GM19035 (cell line): Measurements from ENCODE around the gene ALS2CL.

ENCODE experiments used
- ATAC-seq: cut with Tn5 transposase; IDR thresholded peaks from one replicate; pipeline ENCODE4 v1.9.1; 2021; ENCODE audit not compliant: unreplicated experiment

The ALS2CL gene

GRCh38 chr3:46716461-46717441 lies 23.3 kb upstream of the ALS2CL start:
- no peak for ATAC-seq

DNA sequence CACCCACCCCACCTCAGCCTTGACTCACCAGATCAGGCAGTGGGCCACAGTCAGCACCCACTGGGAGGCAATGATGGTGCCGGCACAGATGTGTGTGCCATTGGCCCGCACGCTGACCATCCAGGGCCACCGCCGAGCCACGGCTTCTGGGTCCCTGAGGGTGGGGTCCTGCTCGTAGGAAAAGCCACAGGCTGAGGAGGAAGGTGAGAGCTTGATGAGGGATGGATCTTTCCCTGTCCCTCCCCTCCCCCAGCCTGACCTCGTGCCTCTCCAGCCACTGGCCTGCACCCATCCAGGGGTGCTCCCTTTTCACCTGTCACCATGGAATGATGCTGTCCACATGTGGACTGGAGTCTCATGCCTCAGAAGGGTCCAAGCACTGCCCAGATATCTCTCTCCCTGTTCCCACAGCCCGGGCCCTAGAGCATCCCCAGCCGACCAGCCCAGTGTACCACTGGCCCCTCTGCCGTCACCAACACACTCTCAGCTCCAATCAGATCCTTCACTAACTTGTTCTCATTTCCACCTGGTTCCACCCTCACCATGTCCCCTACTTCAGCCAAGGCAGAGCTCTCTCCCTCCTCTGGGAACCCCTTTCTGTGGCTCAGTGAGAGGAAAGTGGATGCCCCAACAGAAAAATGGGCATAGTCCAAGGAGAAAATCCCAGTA lies 22.2 kb upstream of the ALS2CL start:
- ATAC-seq = no peak

DNA sequence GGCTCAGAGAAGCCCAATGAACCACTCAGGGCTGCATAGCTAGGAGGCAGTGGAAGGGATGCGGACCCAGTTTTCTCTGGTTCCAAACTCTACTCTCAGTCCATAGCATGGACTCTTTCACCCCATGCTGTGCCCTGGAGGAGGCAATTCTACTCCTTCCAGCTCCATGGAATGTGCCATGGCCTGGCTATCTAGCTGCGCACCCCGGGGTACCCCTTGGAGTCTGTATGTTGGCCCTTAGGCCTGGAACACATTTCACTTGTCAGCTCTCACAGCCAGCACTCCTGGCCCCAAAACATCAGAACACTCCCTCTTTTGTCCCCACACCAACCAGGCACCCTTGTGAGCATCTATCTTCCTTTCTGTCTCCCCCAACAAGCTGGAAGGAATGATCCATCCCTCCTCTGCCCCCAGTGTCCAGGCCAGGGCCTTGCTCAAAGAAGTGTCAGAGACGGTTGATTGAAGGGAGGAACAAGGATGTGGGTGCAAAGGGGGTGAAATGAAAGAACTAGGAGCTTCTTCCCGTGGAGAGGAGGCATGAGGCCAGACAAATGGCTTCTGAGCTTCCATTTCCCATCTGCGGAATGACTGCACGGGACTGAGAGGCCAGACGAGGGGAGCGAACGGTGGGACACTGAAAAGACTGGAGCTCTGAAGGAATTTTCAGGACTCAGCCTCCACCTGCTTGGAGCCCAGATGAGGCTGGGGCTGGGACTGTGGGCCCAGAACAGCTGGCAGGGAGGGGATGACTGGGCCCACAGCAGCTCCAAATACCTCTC lies 21.4 kb upstream of the ALS2CL start:
- ATAC-seq = no peak

DNA sequence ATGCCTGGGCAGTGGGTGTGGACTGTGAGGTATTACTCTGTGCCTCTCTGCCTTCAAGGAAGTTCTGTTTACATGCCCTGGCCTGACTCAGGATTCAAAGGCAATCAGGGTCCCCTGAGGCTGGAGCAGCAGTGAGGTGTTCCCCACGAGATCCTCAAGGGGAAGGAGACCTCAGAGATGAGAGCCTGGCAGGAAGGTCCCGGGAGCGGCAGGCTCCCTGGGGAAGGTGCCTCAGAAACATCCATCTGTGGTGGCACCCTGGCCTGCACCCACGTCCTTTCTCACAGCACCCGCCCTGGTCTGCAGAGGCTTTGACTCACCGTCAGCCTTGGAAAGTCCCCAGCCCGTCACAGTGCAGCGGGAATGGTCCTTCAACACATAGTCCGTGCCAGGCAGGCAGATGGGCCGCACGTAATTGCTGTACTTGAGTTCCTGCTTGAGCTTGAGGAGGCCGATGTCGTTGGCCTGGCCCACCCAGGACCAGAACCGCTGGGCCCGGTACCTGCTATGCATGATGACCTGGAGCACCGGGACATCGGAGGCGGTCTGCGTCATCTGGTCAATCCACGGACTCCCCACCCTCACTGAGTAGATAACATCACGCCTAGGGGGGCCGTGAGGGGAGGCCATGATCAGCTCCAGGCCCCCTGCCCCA lies 20.5 kb upstream of the ALS2CL start:
- no peak for ATAC-seq

GRCh38 chr3:46713050-46713897 lies 19.8 kb upstream of the ALS2CL start:
- ATAC-seq = no peak

- no peak for ATAC-seq
Measured at GRCh38 chr3:46712191-46713049, 18.9 kb upstream of the ALS2CL start.

DNA sequence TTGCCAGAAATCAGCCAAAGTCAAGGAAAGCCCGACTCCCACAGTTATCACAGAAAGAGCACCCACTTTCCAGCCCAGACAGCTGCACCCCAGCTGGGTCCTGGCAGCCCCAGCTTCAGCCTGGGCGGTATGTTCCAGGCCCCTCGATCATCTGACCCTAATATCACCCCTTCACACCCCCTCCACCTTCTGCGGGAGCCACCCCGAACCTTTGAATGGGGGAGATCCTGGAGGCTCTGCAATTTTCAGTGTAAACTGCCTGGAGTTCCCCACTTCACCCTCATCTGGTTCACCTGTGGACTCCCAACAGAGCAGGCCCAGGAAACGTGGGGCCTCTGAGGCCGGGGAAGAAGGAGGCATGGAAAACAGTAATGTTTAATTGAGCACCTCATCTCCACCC lies 18.3 kb upstream of the ALS2CL start:
- ATAC-seq = no peak

DNA sequence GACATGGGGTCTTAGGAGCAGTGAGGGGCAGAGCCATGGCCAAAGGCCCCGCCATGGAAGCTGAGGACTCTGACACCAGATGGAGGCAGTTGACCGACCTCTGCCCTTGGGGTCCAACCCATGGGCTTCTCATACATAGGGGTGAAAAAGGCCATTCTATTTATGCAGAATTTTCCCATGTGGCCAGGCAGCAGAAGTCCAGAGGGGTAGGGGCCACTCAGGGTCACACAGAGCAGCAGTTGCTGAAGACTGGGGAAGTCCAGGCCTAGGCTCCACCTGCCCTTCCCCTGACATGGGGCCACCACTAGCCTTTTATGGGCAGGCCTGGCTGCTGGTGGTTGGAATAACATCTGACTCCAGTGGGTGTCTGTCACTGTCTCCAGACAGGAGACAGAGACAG lies 17.8 kb upstream of the ALS2CL start:
- ATAC-seq = no peak

- no peak for ATAC-seq
Measured at GRCh38 chr3:46710671-46711295, 17.3 kb upstream of the ALS2CL start.

DNA sequence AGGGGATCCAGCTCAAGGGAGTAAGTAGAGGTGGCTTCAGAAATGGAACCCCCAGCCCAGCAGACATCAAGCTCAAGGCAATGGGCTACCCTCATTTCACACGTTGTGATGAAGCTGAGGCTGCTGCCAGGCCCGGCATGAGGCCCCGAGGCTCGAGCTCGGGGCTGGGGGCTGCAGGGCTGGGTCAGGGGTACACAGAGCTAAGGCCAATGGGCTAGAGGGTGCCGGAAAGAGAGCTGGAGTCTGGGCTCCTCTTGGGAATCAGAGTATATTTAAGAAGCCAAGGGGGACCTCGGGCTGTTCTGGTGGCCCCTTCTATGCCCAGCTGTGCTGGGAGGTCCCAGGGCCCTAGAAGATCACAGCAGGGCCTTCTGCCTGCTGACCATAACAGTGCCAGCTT lies 16.8 kb upstream of the ALS2CL start:
- ATAC-seq = no peak

- no peak for ATAC-seq
Measured at GRCh38 chr3:46709721-46710120, 16.2 kb upstream of the ALS2CL start.

- no peak for ATAC-seq
Measured at GRCh38 chr3:46709157-46709654, 15.7 kb upstream of the ALS2CL start.

- no peak for ATAC-seq
Measured at GRCh38 chr3:46708401-46709156, 15.1 kb upstream of the ALS2CL start.

DNA sequence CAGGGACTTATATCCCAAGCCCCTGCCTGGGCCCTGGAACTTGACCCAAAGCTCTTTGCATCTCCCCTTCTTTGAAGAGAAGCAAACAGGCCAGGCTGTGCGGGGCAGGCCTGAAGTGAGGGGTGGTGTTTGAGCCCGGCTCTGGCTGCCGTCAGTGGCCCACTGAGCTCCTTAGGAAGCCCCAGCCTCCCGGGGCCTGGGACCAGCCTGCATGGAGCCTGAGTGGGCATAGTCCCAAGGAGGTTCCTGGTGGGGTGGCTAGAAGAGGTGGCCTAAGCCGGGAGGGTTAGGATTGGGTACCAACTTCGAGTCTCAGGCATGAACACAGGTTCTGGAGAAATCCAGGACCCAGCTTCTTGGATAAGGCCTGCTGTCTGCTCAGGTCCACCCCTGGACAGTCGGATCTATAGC lies 14.1 kb upstream of the ALS2CL start:
- ATAC-seq = no peak

DNA sequence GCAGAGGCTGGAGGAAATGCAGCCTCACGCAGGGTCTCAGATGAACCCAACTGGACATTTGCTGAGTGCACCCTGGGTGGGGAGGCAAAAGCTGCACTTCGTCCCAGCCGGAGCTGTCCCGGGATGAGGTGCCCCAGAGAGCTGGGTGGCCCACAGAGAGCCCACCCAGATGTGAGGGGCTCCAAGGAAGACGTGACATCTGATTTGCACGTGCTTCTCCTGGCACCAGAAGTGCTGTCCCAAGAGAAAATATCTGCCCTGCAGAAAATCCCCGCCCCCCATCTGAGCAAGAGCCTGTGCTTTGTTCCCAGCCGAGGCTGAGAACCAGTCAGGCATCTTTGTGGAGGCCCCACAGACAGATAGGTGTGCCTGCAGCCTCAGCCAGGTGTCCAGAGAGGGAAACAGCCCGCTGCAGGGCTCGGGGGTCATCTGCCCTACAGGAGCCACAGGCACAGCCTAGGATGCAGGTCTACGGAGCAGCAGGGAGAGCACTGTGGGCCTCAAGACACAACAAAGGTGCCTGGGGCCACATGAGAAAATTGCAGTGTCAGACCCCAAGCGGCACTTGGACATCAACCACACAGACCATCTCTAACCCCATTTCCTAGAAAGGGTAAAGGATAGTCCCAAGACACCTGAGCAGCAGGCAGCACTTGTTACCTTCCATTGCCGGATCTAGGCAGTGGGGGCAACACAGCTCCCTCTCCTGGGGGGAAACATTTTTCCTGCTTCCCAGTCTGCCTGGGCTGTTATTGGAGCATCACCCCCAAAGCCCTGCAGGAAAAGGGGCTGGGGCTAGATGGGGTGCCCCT lies 13.5 kb upstream of the ALS2CL start:
- ATAC-seq = no peak

DNA sequence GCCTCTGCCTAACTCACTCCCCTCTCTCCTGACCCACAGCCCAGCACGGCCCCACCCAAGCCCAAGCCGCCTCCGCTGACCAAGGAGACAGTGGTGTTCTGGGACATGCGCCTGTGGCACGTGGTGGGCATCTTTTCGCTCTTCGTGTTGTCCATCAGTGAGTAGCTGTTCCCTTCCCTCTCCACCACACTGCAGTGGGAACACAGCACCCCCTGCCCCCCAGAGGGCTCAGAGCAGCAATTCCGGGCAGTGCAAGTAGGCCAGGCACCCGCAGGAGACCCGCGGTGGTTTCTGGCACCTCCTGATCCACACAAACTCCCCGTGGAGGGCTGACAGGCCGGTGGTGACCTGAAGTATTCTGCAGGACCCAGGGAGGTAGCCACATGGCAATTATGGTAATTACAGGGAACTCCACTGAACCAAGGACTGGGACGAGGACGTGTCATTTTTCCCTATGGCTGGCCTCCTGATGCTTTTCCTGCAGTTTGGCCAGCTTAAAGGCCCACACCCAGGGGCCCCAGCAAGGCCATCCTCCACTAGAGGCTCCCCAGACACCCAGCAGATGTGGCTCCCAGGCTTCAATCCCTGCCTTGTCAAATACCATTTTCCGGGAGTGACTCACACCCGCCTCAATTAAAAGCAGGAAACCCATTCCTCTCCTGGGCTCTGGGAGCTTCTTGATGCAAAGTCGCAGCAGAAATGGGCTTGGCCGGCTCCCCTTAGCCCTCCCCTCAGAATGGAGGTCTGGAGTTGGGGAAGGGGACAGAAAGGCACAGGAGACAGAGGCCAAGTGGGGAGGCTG lies 12.5 kb upstream of the ALS2CL start:
- no peak for ATAC-seq
